Keratinocyte (primary cell): ENCODE results near the gene LRFN4. TPM values are rescaled to one million over a fixed set of nuclear protein-coding genes. Genes with fewer than 3 reads are reported as not detected.

Experiments used
- DNase-seq: peaks from one replicate; pipeline ENCODE4 v3.0.0-alpha.2; 2011; ENCODE audit warnings: low read depth, missing footprints, low spot score
- FAIRE-seq: peaks from 2 replicates; lab custom pipeline; 2011; peaks lifted over from hg19 to GRCh38; lab: Jason Lieb, UNC
- H2AFZ ChIP-seq: 2 replicates; pipeline ENCODE4 v1.6.0; 2012; ENCODE audit warnings: low read length, control low read depth, inconsistent platforms; ENCODE audit not compliant: control insufficient read depth
- H3K27ac ChIP-seq: 2 replicates; pipeline ENCODE4 v1.5.1; 2011; ENCODE audit warnings: low read length; ENCODE audit not compliant: control insufficient read depth, insufficient read depth
- H3K27me3 ChIP-seq: 3 replicates; pipeline ENCODE4 v1.6.0; 2011; ENCODE audit warnings: low read length; ENCODE audit not compliant: control insufficient read depth, insufficient read depth; ENCODE audit errors: extremely low read depth
- H3K36me3 ChIP-seq, 2 experiments: 2 replicates in 1 of 2; 3 replicates in 1 of 2; pipeline ENCODE4 v1.5.1; 2011; ENCODE audit warnings: low read length in 2 of 2, mild to moderate bottlenecking in 1 of 2; ENCODE audit not compliant: control insufficient read depth in 2 of 2, insufficient read depth in 2 of 2; ENCODE audit errors: extremely low read depth in 1 of 2
- H3K4me1 ChIP-seq: 3 replicates; pipeline ENCODE4 v1.5.1; 2011; ENCODE audit warnings: low read length; ENCODE audit not compliant: control insufficient read depth, insufficient read depth; ENCODE audit errors: extremely low read depth
- H3K4me2 ChIP-seq: 3 replicates; pipeline ENCODE4 v1.6.0; 2011; ENCODE audit warnings: low read depth, low read length; ENCODE audit not compliant: control insufficient read depth, insufficient read depth; ENCODE audit errors: extremely low read depth
- H3K4me3 ChIP-seq, 3 experiments: fragments of 200-600 bp in 1 of 3; sonication (generic) in 1 of 3; 2 replicates in 2 of 3; 3 replicates in 1 of 3; pipeline ENCODE4 v1.5.1; 2011 to 2016; ENCODE audit warnings: low read length in 3 of 3, mild to moderate bottlenecking in 3 of 3, control low read depth in 2 of 3, inconsistent platforms in 1 of 3, low read depth in 1 of 3, mixed read lengths in 1 of 3, mixed run types in 1 of 3, moderate library complexity in 1 of 3; ENCODE audit not compliant: control insufficient read depth in 2 of 3, insufficient read depth in 2 of 3; ENCODE audit errors: extremely low read depth in 1 of 3
- H3K79me2 ChIP-seq: 2 replicates; pipeline ENCODE4 v1.6.0; 2012; ENCODE audit warnings: low read length; ENCODE audit not compliant: control insufficient read depth, insufficient read depth
- H3K9ac ChIP-seq: 3 replicates; pipeline ENCODE4 v1.6.0; 2011; ENCODE audit warnings: low read length; ENCODE audit not compliant: control insufficient read depth, insufficient read depth; ENCODE audit errors: extremely low read depth
- H3K9me1 ChIP-seq: 3 replicates; pipeline ENCODE4 v1.6.0; 2011; ENCODE audit warnings: low read length; ENCODE audit not compliant: control insufficient read depth, insufficient read depth; ENCODE audit errors: extremely low read depth
- H3K9me3 ChIP-seq: 2 replicates; pipeline ENCODE4 v1.5.1; 2012; ENCODE audit warnings: low read depth, low read length; ENCODE audit not compliant: control insufficient read depth
- H4K20me1 ChIP-seq: 3 replicates; pipeline ENCODE4 v1.6.0; 2011; ENCODE audit warnings: low read length; ENCODE audit not compliant: control insufficient read depth, insufficient read depth; ENCODE audit errors: extremely low read depth
- CTCF ChIP-seq, 3 experiments: IDR thresholded peaks in 1 of 3; conservative IDR thresholded peaks in 1 of 3; optimal IDR thresholded peaks in 1 of 3; 2 replicates in 2 of 3; 3 replicates in 1 of 3; pipeline versions ENCODE3 to v1.5.1; 2011; ENCODE audit warnings: low read length in 3 of 3, mild to moderate bottlenecking in 3 of 3, moderate library complexity in 2 of 3, control low read depth in 1 of 3, inconsistent platforms in 1 of 3; ENCODE audit not compliant: insufficient read depth in 2 of 3; ENCODE audit errors: extremely low read depth in 1 of 3
- EZH2 ChIP-seq: IDR thresholded peaks from one replicate; pipeline ENCODE4 v1.6.1; 2012; ENCODE audit warnings: inconsistent platforms, mild to moderate bottlenecking, low read length, moderate library complexity
- dilution Hi-C: fragments of 300-500 bp; cut with MboI; formaldehyde crosslinking; loops from one replicate; pipeline ENCODE4 v1.7.0; 2020; ENCODE audit warnings: low sequenced_read_pairs; ENCODE audit not compliant: extremely low pct_ligation_motif_present
- polyA plus RNA-seq, 5 experiments: library from polyadenylated mRNA; depleted of rRNA in 3 of 5; stranded (reverse) in 3 of 5; stranded (forward) in 1 of 5; unstranded in 1 of 5; fragments of >200 nt; gene quantifications; 1 replicate in 1 of 5; 2 replicates in 3 of 5; 3 replicates in 1 of 5; pipeline versions ENCODE4 v1.2.1 to v1.2.3, GENCODE V29; 2011 to 2012; ENCODE audit warnings: missing spikeins in 2 of 5, low read depth in 1 of 5, low replicate concordance in 1 of 5

Gene LRFN4
- polyA plus RNA-seq, 1 donor (not counting 4 experiments of a cell fraction or from before 2014, with no cell fraction given): 1.1 TPM

- H2AFZ ChIP-seq: no peak overlapping the region
- H3K4me2 ChIP-seq: no peak overlapping the region
- FAIRE-seq (no peak), DNase-seq (no peak)
- H4K20me1 ChIP-seq: no peaks in the 10 kb centered on the region
- H3K9me3 ChIP-seq: no peaks in the 10 kb centered on the region
- peaks cover 20% of the 10 kb centered on the region for H3K4me1 ChIP-seq
- no peak for TF ChIP-seq EZH2
- no peak for TF ChIP-seq CTCF (optimal IDR thresholded peaks at IDR 0.05 in 1 of 3, IDR thresholded peaks at IDR 0.05 in 1 of 3, conservative IDR thresholded peaks at IDR 0.05 in 1 of 3; ENCODE audit: extremely low read depth in 1 of 3, insufficient read depth in 2 of 3, low read length in 3 of 3)
- H3K79me2 ChIP-seq: peaks cover 7% of the 10 kb centered on the region
- no peaks in the 10 kb centered on the region for H3K9me1 ChIP-seq
- H3K27me3 ChIP-seq: no peaks in the 10 kb centered on the region
- H3K9ac ChIP-seq: no peak overlapping the region
- H3K27ac ChIP-seq: no peak overlapping the region
- H3K4me3 ChIP-seq: peak overlapping the region in 1 of 3 experiments; percentile 16
- dilution Hi-C loops: no loop called here
- peaks cover 3 to 6% of the 10 kb centered on the region in 2 experiments for H3K36me3 ChIP-seq
These were observed 36.0 kb downstream of the LRFN4 start for GRCh38 chr11:66892911-66893310.

- Histone ChIP-seq H3K4me3 (no peak overlapping the region), H3K79me2 (peaks cover 7% of the 10 kb centered on the region), H4K20me1 (no peaks in the 10 kb centered on the region), H3K27ac (no peak overlapping the region), H3K27me3 (no peaks in the 10 kb centered on the region), H3K9me1 (no peaks in the 10 kb centered on the region), H2AFZ (no peak overlapping the region), H3K4me2 (no peak overlapping the region), H3K9me3 (no peaks in the 10 kb centered on the region), H3K36me3 (no peaks in the 10 kb centered on the region), H3K4me1 (peaks cover 20% of the 10 kb centered on the region), H3K9ac (no peak overlapping the region)
- dilution Hi-C loops: no loop called here
- DNase-seq (no peak), FAIRE-seq (no peak)
- no peak for TF ChIP-seq EZH2
- TF ChIP-seq CTCF (optimal IDR thresholded peaks at IDR 0.05 in 1 of 3, IDR thresholded peaks at IDR 0.05 in 1 of 3, conservative IDR thresholded peaks at IDR 0.05 in 1 of 3; ENCODE audit: extremely low read depth in 1 of 3, insufficient read depth in 2 of 3, low read length in 3 of 3): no peak
These were observed 37.3 kb downstream of the LRFN4 start for GRCh38 chr11:66894141-66894540.
